WI38 (cell line): ENCODE data around the gene NCOA5.

ENCODE experiments used
- H3K4me3 ChIP-seq: 2 replicates; pipeline ENCODE4 v1.5.1; 2011; ENCODE audit warnings: low read depth, mild to moderate bottlenecking, control low read depth, low read length
- TF ChIP-seq, protein P1 (sequence below): IDR thresholded peaks from 2 replicates; pipeline ENCODE4 v1.5.1; 2012; ENCODE audit warnings: low read depth, mild to moderate bottlenecking, control low read depth, low read length

The NCOA5 gene

GRCh38 chr20:46013829-46014516 is 75.8 kb downstream of the NCOA5 start:
- TF ChIP-seq, protein P1, sequence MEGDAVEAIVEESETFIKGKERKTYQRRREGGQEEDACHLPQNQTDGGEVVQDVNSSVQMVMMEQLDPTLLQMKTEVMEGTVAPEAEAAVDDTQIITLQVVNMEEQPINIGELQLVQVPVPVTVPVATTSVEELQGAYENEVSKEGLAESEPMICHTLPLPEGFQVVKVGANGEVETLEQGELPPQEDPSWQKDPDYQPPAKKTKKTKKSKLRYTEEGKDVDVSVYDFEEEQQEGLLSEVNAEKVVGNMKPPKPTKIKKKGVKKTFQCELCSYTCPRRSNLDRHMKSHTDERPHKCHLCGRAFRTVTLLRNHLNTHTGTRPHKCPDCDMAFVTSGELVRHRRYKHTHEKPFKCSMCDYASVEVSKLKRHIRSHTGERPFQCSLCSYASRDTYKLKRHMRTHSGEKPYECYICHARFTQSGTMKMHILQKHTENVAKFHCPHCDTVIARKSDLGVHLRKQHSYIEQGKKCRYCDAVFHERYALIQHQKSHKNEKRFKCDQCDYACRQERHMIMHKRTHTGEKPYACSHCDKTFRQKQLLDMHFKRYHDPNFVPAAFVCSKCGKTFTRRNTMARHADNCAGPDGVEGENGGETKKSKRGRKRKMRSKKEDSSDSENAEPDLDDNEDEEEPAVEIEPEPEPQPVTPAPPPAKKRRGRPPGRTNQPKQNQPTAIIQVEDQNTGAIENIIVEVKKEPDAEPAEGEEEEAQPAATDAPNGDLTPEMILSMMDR, result peak; percentile 71
- no peak overlapping the region for H3K4me3 ChIP-seq

- no peak overlapping the region for H3K4me3 ChIP-seq
- TF ChIP-seq, protein P1, result no peak
Measured at GRCh38 chr20:46013322-46013828, 76.4 kb downstream of the NCOA5 start.

DNA sequence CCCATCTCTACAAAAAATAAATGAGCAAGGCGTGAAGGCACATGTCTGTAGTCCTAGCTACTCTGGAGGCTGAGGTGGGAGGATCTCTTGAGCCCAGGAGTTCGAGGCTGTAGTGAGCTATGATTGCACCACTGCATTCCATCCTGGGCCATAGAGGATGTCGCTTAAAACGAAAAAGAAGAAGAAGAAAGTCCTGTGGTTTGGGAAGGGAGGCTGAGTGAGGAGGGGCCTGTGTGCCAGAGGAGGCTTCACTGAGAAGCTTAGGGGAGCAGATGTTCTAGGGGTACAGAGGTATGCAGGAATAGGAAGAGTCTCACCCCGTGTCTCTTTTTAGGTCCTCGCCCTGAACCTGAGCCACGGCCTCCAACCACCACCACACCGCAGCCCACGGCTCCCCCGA is 76.8 kb downstream of the NCOA5 start:
- TF ChIP-seq, protein P1, result no peak
- no peak overlapping the region for H3K4me3 ChIP-seq

- TF ChIP-seq, protein P1, result peak; percentile 18; the same call in 1 of the 2 replicates
- H3K4me3 ChIP-seq, result no peak overlapping the region
Measured at GRCh38 chr20:46011631-46012482, 77.9 kb downstream of the NCOA5 start.
